H1 (cell line): Measurements from ENCODE around the gene ACSL3. TPM values are rescaled to one million over a fixed set of nuclear protein-coding genes. Genes with fewer than 3 reads are reported as not detected.

Experiments used
- CTCF ChIA-PET: fragments of 300-600 bp; sonication (Branson Sonifier 250); formaldehyde crosslinking; loops from one replicate; lab custom pipeline; 2021; ENCODE audit not compliant: partially characterized antibody; lab: Charles Lee
- POLR2A ChIA-PET: fragments of 300-600 bp; sonication (Branson Sonifier 250); formaldehyde crosslinking; loops from one replicate; lab custom pipeline; 2021; ENCODE audit warnings: inconsistent platforms; ENCODE audit not compliant: partially characterized antibody; lab: Charles Lee
- DNase-seq, 2 experiments: peaks; one replicate each; pipeline versions ENCODE4 v3.0.0 to v3.0.0-alpha.2; 2010 to 2022; ENCODE audit warnings: low spot score in 2 of 2, low read depth in 1 of 2, mixed read lengths in 1 of 2
- FAIRE-seq: peaks from 2 replicates; lab custom pipeline; 2011; peaks lifted over from hg19 to GRCh38; lab: Jason Lieb, UNC
- H2AFZ ChIP-seq: 2 replicates; pipeline ENCODE4 v1.8.1; 2012; ENCODE audit warnings: low read length, inconsistent platforms
- H2AK5ac ChIP-seq: 2 replicates; pipeline ENCODE4 v1.6.1; 2013; ENCODE audit warnings: low read depth, low read length
- H2BK120ac ChIP-seq: replicated peaks from 2 replicates; pipeline ENCODE3; 2013; ENCODE audit warnings: low read depth, low read length, inconsistent platforms
- H2BK12ac ChIP-seq: 2 replicates; pipeline ENCODE4 v1.6.1; 2013; ENCODE audit warnings: low read depth, low read length
- H2BK15ac ChIP-seq: 2 replicates; pipeline ENCODE4 v1.6.1; 2013; ENCODE audit warnings: low read length
- H2BK20ac ChIP-seq: 2 replicates; pipeline ENCODE4 v1.6.1; 2013; ENCODE audit warnings: low read length
- H2BK5ac ChIP-seq: 2 replicates; pipeline ENCODE4 v1.6.1; 2013; ENCODE audit warnings: low read depth, low read length
- H3K14ac ChIP-seq: 2 replicates; pipeline ENCODE4 v1.6.1; 2013; ENCODE audit warnings: inconsistent platforms; ENCODE audit not compliant: insufficient read length
- H3K18ac ChIP-seq: 2 replicates; pipeline ENCODE4 v1.6.1; 2013; ENCODE audit warnings: low read length; ENCODE audit errors: extremely low read depth
- H3K23ac ChIP-seq: 2 replicates; pipeline ENCODE4 v1.6.1; 2013; ENCODE audit warnings: inconsistent platforms; ENCODE audit not compliant: insufficient read length
- H3K23me2 ChIP-seq: 2 replicates; pipeline ENCODE4 v1.6.1; 2013; ENCODE audit warnings: low read depth, low read length
- H3K27ac ChIP-seq: 2 replicates; pipeline ENCODE4 v1.6.1; 2011; ENCODE audit warnings: low read depth, low read length, inconsistent platforms
- H3K27me3 ChIP-seq, 4 experiments: replicated peaks in 1 of 4; 1 replicate in 1 of 4; 2 replicates in 3 of 4; pipeline versions ENCODE4 v1.6.1 to v1.8.1; 2011 to 2013; ENCODE audit warnings: low read length in 3 of 4, mild to moderate bottlenecking in 3 of 4, inconsistent platforms in 2 of 4, mixed read lengths in 2 of 4, moderate library complexity in 1 of 4; ENCODE audit not compliant: control insufficient read depth in 3 of 4, insufficient read depth in 3 of 4; ENCODE audit errors: extremely low read depth in 1 of 4
- H3K36me3 ChIP-seq, 4 experiments: 2 replicates each; pipeline versions ENCODE4 v1.6.1 to v1.8.1; 2011 to 2013; ENCODE audit warnings: mild to moderate bottlenecking in 4 of 4, low read length in 3 of 4, moderate library complexity in 2 of 4, control low read depth in 1 of 4, inconsistent platforms in 1 of 4; ENCODE audit not compliant: insufficient read depth in 4 of 4, control insufficient read depth in 2 of 4
- H3K4ac ChIP-seq: replicated peaks from 2 replicates; pipeline ENCODE3; 2013; ENCODE audit warnings: low read length, low read depth, mixed read lengths, inconsistent platforms; ENCODE audit not compliant: insufficient read length
- H3K4me1 ChIP-seq, 4 experiments: replicated peaks in 1 of 4; 1 replicate in 1 of 4; 2 replicates in 3 of 4; pipeline versions ENCODE4 v1.6.1 to v1.8.1; 2011 to 2013; ENCODE audit warnings: low read length in 3 of 4, inconsistent platforms in 2 of 4, mixed read lengths in 1 of 4; ENCODE audit not compliant: insufficient read depth in 4 of 4, control insufficient read depth in 3 of 4
- H3K4me2 ChIP-seq, 2 experiments: 2 replicates each; pipeline versions ENCODE4 v1.6.1 to v1.8.1; 2011 to 2013; ENCODE audit warnings: low read depth in 2 of 2, low read length in 2 of 2, control low read depth in 1 of 2, inconsistent platforms in 1 of 2, mild to moderate bottlenecking in 1 of 2; ENCODE audit not compliant: insufficient read depth in 1 of 2
- H3K4me3 ChIP-seq, 4 experiments: fragments of 200-600, 300-600 bp in 1 of 4; sonication (generic), shearing (Covaris generic), sonication (Bioruptor Twin) in 1 of 4; 2 replicates each; pipeline versions ENCODE4 v1.5.1 to v1.8.1; 2011 to 2016; ENCODE audit warnings: low read length in 4 of 4, low read depth in 3 of 4, control low read depth in 2 of 4, inconsistent platforms in 2 of 4, mild to moderate bottlenecking in 2 of 4, mixed read lengths in 1 of 4, moderate library complexity in 1 of 4; ENCODE audit not compliant: insufficient read depth in 2 of 4; ENCODE audit errors: extremely low read depth in 1 of 4
- H3K56ac ChIP-seq: replicated peaks from 2 replicates; pipeline ENCODE3; 2013; ENCODE audit warnings: low read depth, mild to moderate bottlenecking, mixed read lengths, low read length, inconsistent platforms; ENCODE audit not compliant: insufficient read length
- H3K79me1 ChIP-seq: 2 replicates; pipeline ENCODE4 v1.6.1; 2013; ENCODE audit warnings: low read depth, low read length, control low read depth
- H3K79me2 ChIP-seq, 2 experiments: 2 replicates each; pipeline versions ENCODE4 v1.6.1 to v1.8.1; 2012 to 2013; ENCODE audit warnings: low read length in 2 of 2, mild to moderate bottlenecking in 2 of 2, inconsistent platforms in 1 of 2; ENCODE audit not compliant: insufficient read depth in 2 of 2, control insufficient read depth in 1 of 2
- H3K9ac ChIP-seq, 4 experiments: replicated peaks in 1 of 4; 1 replicate in 1 of 4; 2 replicates in 3 of 4; pipeline versions ENCODE4 v1.6.1 to v1.8.1; 2011 to 2013; ENCODE audit warnings: low read depth in 3 of 4, low read length in 3 of 4, control low read depth in 2 of 4, mild to moderate bottlenecking in 2 of 4, moderate library complexity in 2 of 4, inconsistent platforms in 1 of 4; ENCODE audit errors: extremely low read depth in 1 of 4
- H3K9me3 ChIP-seq, 2 experiments: 2 replicates each; pipeline versions ENCODE4 v1.6.1 to v1.8.1; 2012 to 2013; ENCODE audit warnings: mild to moderate bottlenecking in 2 of 2, moderate library complexity in 2 of 2, control low read depth in 1 of 2, inconsistent platforms in 1 of 2, low read depth in 1 of 2, low read length in 1 of 2, mixed read lengths in 1 of 2; ENCODE audit not compliant: insufficient read depth in 2 of 2
- H4K20me1 ChIP-seq, 2 experiments: replicated peaks in 1 of 2; 2 replicates each; pipeline versions ENCODE3 to v1.8.1; 2011 to 2013; ENCODE audit warnings: inconsistent platforms in 2 of 2, low read length in 2 of 2, mild to moderate bottlenecking in 1 of 2; ENCODE audit not compliant: insufficient read depth in 2 of 2, control insufficient read depth in 1 of 2
- H4K5ac ChIP-seq: 2 replicates; pipeline ENCODE4 v1.6.1; 2013; ENCODE audit warnings: low read length, low read depth, mixed read lengths, inconsistent platforms; ENCODE audit not compliant: insufficient read length
- H4K8ac ChIP-seq: 2 replicates; pipeline ENCODE4 v1.8.0; 2013; ENCODE audit warnings: mild to moderate bottlenecking, moderate library complexity, low read length, inconsistent platforms; ENCODE audit not compliant: insufficient read depth; ENCODE audit errors: extremely low read depth
- H4K91ac ChIP-seq: replicated peaks from 2 replicates; pipeline ENCODE3; 2013; ENCODE audit warnings: low read length, mixed read lengths, inconsistent platforms; ENCODE audit not compliant: insufficient read length
- ATF3 ChIP-seq: IDR thresholded peaks from 2 replicates; pipeline ENCODE4 v1.6.1; 2011; ENCODE audit warnings: low read depth, mild to moderate bottlenecking, low read length; ENCODE audit not compliant: insufficient read depth
- BRCA1 ChIP-seq: IDR thresholded peaks from 2 replicates; pipeline ENCODE4 v1.6.1; 2012; ENCODE audit warnings: low read depth, low read length, improper control_type of control experiment
- CREB1 ChIP-seq: IDR thresholded peaks from 2 replicates; pipeline ENCODE4 v1.6.1; 2012; ENCODE audit warnings: inconsistent platforms
- CTCF ChIP-seq, 3 experiments: IDR thresholded peaks; 1 replicate in 2 of 3; 2 replicates in 1 of 3; pipeline versions ENCODE4 v1.5.1 to v1.6.1; 2011; ENCODE audit warnings: low read length in 3 of 3, mild to moderate bottlenecking in 3 of 3, inconsistent platforms in 2 of 3, low read depth in 1 of 3, moderate library complexity in 1 of 3; ENCODE audit not compliant: insufficient read depth in 1 of 3; ENCODE audit errors: control extremely low read depth in 1 of 3
- GTF2F1 ChIP-seq: IDR thresholded peaks from 2 replicates; pipeline ENCODE4 v1.6.1; 2012; ENCODE audit warnings: low read depth, low read length, improper control_type of control experiment, borderline replicate concordance
- KDM1A ChIP-seq: fragments of 200-600, 300-600 bp; sonication (generic); IDR thresholded peaks from 2 replicates; pipeline ENCODE4 v1.7.1; 2016; ENCODE audit warnings: mild to moderate bottlenecking, low read length, borderline replicate concordance
- KDM5A ChIP-seq: fragments of 200-600 bp; IDR thresholded peaks from 2 replicates; pipeline ENCODE4 v1.7.1; 2012; ENCODE audit warnings: mild to moderate bottlenecking, low read length, inconsistent platforms, mixed read lengths
- POLR2A ChIP-seq, 2 experiments: IDR thresholded peaks; 1 replicate in 1 of 2; 2 replicates in 1 of 2; pipeline ENCODE4 v1.6.1; 2011; ENCODE audit warnings: low read depth in 2 of 2, low read length in 2 of 2, mild to moderate bottlenecking in 2 of 2; ENCODE audit errors: control extremely low read depth in 1 of 2
- SIN3A ChIP-seq, 2 experiments: IDR thresholded peaks in 1 of 2; conservative IDR thresholded peaks in 1 of 2; 2 replicates each; pipeline ENCODE4 v1.6.1; 2011 to 2012; ENCODE audit warnings: low read length in 2 of 2, improper control_type of control experiment in 1 of 2, low read depth in 1 of 2, mild to moderate bottlenecking in 1 of 2
- TCF12 ChIP-seq: IDR thresholded peaks from 2 replicates; pipeline ENCODE4 v1.6.1; 2011; ENCODE audit warnings: low read depth, mild to moderate bottlenecking, low read length
- WGBS, 2 experiments: shearing (Covaris generic) in 1 of 2; methylation state at CpG; one replicate each; pipeline versions ENCODE4 v1.1.6 to v1.1.7; 2013 to 2015; ENCODE audit warnings: low lambda C conversion rate in 2 of 2, mixed read lengths in 2 of 2, inconsistent platforms in 1 of 2, low coverage in 1 of 2, missing lambda C conversion rate in 1 of 2; ENCODE audit not compliant: insufficient replicate concordance in 2 of 2, insufficient coverage in 1 of 2, insufficient read length in 1 of 2; ENCODE audit errors: extremely low coverage in 1 of 2, missing lambda C conversion rate in 1 of 2; 5-methylcytosine and 5-hydroxymethylcytosine counted together
- polyA plus RNA-seq, 7 experiments: library from polyadenylated mRNA; depleted of rRNA in 3 of 7; stranded (reverse) in 5 of 7; unstranded in 2 of 7; fragments of >200 nt in 5 of 7; fragments of 200-250 nt in 2 of 7; gene quantifications; 1 replicate in 5 of 7; 2 replicates in 1 of 7; 4 replicates in 1 of 7; pipeline versions ENCODE4 v1.2.1 to v1.2.3, GENCODE V29; 2011 to 2013; ENCODE audit warnings: missing spikeins in 2 of 7, mixed read lengths in 2 of 7
- total RNA-seq: library from RNA; stranded (reverse); fragmentation: NEBNext Ultra II Directional; extraction: Animal tissue kit (Norgen Biotek cat#: 25700); gene quantifications from 2 replicates; pipeline ENCODE4 v1.2.1, GENCODE V29; 2021

The ACSL3 gene
- total and polyA plus RNA-seq, 2 of the 8 experiments (the other 6 are each of a cell fraction or from before 2014, with no cell fraction given): 37.5 to 98.1 TPM

DNA sequence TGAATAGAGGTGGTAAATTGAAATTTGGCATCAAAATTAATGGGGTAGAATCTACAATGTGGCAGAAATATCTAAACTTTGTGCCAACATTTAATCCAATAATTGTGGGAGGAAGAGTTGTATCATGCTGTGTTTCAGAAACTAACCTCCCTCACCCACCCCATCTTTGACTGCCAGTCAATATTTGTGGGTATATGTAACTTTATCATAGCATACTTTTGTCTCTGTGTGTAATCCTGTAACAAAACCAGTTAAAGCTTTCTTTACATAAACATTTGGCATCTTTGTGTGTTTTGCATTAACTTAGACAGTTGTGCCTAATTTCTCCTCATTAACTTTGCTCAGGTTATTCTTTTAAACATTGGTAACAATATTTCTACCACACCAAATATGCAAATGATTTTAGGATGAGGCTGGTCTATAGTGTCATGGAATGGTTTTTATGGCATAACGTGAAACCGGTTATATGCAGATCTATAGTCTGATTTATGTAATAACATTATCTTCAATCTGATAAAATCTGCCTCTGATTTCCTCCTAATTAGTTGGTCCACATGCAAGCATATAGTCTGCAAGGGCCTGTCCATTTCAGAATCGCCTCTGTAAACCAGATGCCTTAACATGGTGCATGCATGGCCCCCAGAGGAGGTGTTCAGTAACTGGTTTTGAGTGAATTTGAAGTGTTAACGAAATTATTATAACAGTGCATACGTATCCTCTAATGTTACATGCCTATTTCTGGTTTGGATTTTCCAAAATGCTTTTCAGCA, 84.3 kb downstream of the ACSL3 start:
- Histone ChIP-seq H3K4me2 (no peak overlapping the region), H3K56ac (no peak overlapping the region), H2BK20ac (no peak overlapping the region), H2BK12ac (no peak overlapping the region), H4K91ac (no peak overlapping the region), H3K27ac (no peak overlapping the region), H2AFZ (no peak overlapping the region), H2BK5ac (no peak overlapping the region), H3K18ac (no peak overlapping the region), H3K4me3 (no peak overlapping the region), H4K8ac (no peak overlapping the region), H3K9me3 (no peaks in the 10 kb centered on the region), H3K23me2 (no peaks in the 10 kb centered on the region), H2BK120ac (no peak overlapping the region), H3K14ac (no peak overlapping the region), H3K4ac (no peak overlapping the region), H3K23ac (no peak overlapping the region), H4K20me1 (peaks cover 0 to 2% of the 10 kb centered on the region in 2 experiments), H3K36me3 (peaks cover 0 to 11% (median 0%) of the 10 kb centered on the region in 4 experiments; a peak in 2 of 8 replicates), H4K5ac (no peak overlapping the region), H2AK5ac (no peak overlapping the region), H3K9ac (no peak overlapping the region), H3K79me2 (no peaks in the 10 kb centered on the region; a peak in 1 of 4 replicates), H3K4me1 (peaks cover 0 to 4% (median 0%) of the 10 kb centered on the region in 4 experiments; a peak in 3 of 7 replicates), H3K79me1 (no peaks in the 10 kb centered on the region), H3K27me3 (no peaks in the 10 kb centered on the region), H2BK15ac (no peak overlapping the region)
- ChIA-PET CTCF (interaction anchor here (1.0 to 2.2 kb wide), 4 partner anchors 14 to 254 kb away, joined by 3 to 6 read pairs (median 3); no protein-coding TSS in a partner anchor), POLR2A (no interaction called here)
- 93% methylated on average over 5 of the region's 5 CpGs; no CpG with 5 or more reads in 1 of the 2 experiments for WGBS, 2 experiments
- no peak for FAIRE-seq
- no peak for DNase-seq
- TF ChIP-seq CREB1: no peak
- TF ChIP-seq BRCA1: no peak
- no peak for TF ChIP-seq TCF12
- TF ChIP-seq SIN3A (conservative IDR thresholded peaks at IDR 0.05 in 1 of 2, IDR thresholded peaks at IDR 0.05 in 1 of 2; ENCODE audit: low read depth in 1 of 2, low read length in 2 of 2): no peak
- TF ChIP-seq GTF2F1: no peak
- TF ChIP-seq CTCF (IDR thresholded peaks at IDR 0.05; ENCODE audit: control extremely low read depth in 1 of 3, insufficient read depth in 1 of 3, low read depth in 1 of 3, low read length in 3 of 3): no peak
- TF ChIP-seq POLR2A (IDR thresholded peaks at IDR 0.05; ENCODE audit: control extremely low read depth in 1 of 2, low read depth in 2 of 2, low read length in 2 of 2): no peak
- TF ChIP-seq KDM5A: no peak
- TF ChIP-seq ATF3: no peak
- no peak for TF ChIP-seq KDM1A
